LNCAP (cell line): Measurements from ENCODE around the gene NME7.

Source experiments
- TF ChIP-seq, protein P1 (sequence below): fragments of 450-650 bp; IDR thresholded peaks from 2 replicates; pipeline ENCODE4 v1.5.1; 2017; ENCODE audit warnings: mild to moderate bottlenecking

Gene NME7

DNA sequence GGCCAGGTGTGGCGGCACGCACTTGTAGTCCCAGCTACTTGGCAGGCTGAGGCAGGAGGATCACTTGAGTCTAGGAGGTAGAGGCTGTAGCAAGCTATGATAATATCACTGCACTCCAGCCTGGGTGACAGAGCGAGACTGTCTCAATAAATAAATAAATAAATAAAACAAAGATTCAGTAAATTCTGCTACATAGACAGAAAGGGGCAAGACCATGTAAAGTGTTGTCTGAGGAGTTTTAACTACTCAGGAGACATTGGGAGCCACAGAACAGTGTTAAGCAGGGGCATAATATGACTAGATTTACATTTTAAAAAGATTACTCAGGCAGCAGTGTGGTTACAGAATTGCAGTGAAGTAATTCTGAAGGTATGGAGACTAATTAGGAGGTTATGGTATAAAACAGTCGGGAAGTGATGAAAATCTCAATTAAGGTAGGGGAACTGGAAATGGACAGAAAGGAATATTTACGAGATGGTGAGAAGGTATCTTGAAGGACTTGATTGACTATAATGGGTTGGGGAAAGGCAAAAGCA lies 166.4 kb downstream of the NME7 start:
- TF ChIP-seq, protein P1, sequence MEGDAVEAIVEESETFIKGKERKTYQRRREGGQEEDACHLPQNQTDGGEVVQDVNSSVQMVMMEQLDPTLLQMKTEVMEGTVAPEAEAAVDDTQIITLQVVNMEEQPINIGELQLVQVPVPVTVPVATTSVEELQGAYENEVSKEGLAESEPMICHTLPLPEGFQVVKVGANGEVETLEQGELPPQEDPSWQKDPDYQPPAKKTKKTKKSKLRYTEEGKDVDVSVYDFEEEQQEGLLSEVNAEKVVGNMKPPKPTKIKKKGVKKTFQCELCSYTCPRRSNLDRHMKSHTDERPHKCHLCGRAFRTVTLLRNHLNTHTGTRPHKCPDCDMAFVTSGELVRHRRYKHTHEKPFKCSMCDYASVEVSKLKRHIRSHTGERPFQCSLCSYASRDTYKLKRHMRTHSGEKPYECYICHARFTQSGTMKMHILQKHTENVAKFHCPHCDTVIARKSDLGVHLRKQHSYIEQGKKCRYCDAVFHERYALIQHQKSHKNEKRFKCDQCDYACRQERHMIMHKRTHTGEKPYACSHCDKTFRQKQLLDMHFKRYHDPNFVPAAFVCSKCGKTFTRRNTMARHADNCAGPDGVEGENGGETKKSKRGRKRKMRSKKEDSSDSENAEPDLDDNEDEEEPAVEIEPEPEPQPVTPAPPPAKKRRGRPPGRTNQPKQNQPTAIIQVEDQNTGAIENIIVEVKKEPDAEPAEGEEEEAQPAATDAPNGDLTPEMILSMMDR: no peak

DNA sequence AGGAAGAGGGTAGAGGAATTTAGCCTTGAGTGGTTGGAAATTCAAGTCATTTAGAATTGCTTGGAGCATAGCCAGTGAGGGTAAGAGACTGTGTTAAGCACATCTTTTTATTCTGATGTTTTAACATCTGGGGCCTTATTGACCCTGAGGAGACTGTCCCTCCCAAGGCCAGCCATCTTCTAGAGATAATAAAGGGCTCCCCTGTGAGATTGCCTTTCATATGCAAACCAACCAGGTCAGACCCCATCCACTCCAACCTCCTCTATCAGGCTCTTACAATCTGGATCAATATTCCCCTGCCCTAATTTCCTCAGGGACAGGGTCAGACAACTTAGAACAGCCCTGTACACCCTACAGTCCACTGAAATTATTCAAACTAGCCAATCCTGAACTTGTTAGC lies 167.3 kb downstream of the NME7 start:
- TF ChIP-seq, protein P1: no peak

DNA sequence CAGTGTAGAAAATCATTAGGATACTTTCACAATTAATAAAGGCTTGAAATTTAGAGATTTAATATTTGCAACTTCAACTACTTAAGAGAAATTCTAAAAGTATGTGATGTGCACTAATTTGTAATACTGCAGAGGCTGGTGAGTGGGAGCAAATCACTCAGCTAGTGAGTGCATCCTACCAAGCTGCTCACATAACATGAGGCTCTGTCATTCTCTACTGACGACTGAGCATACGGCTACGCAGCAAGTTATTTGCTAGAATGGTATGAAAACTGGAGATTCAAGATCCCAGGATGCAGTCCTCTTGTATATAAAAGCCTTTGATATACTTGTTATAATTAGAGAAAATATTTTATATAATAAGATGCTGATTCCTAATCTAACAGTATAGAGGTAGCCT lies 171.0 kb downstream of the NME7 start:
- TF ChIP-seq, protein P1: no peak

DNA sequence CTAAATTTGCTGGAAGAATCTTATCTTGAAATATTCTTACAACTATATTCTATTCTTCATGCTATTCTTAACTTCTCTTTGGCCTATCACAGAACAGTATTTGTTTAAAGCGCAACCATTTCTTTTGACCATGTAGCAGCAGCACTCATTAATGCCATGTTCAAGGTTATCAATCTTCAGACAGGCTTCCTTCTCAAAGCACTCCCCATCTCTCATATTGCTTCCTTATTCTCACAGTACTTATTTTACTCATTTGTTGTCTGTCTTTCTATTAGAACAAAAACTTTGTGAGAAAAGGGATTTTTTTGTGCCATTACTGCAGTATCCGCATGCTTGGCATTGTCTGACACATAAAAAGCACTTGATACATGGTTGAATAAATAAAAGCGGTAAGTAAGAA lies 171.4 kb downstream of the NME7 start:
- TF ChIP-seq, protein P1: no peak

GRCh38 chr1:169193191-169193850 lies 174.3 kb downstream of the NME7 start:
- TF ChIP-seq, protein P1: no peak

GRCh38 chr1:169186106-169186505 lies 181.5 kb downstream of the NME7 start:
- TF ChIP-seq, protein P1: no peak

DNA sequence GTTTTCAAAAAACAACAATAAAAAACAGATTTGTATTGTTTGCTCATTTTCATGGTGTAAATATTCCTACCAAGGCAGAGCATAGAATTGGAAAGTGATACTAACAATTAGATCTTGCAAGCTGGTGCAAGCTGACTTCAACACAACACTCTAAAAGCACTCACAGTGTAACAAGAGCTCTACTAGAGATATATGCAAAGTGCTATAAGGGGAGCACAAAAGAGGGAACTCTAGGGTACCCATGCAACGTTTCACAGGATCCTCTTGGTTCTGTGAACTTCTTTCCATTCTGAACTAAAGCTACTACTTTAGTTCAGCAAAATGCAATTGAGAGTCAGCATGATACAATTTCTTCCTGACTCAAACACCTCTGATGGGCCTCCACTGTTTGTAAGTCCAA lies 182.8 kb downstream of the NME7 start:
- TF ChIP-seq, protein P1: no peak

DNA sequence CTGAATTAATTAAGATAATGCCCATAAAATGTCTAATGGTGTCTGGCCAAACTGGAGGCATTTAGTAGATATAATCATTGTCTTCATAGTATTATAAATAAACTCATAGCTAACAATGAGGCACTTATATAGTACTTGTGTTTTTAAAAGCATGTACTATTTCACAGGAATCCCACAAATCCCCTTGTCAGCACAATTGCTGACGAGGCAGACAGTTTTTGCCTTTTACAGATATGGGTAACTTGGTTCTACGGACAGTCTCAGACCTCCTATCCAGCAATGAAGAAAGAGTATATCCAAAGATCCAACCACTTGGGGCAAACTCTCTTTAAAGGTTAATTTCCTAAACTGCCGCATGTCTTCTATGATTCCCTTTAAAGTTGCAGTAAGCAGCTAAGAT lies 187.4 kb downstream of the NME7 start:
- TF ChIP-seq, protein P1: no peak
